IMR-90 (cell line): ENCODE data around the gene GPR89B. TPM values are rescaled to one million over a fixed set of nuclear protein-coding genes. Genes with fewer than 3 reads are reported as not detected.
"Not testable (repeated sequence)": the region's sequence is repeated elsewhere in the genome, so short reads cannot be mapped to it uniquely, and the experiment has no call there.

ENCODE experiments used
- ATAC-seq: fragments of 200-7000 bp; cut with Tn5 transposase; 2 replicates; pipeline ENCODE4 v1.9.1; 2020; ENCODE audit warnings: low read depth, mild to moderate bottlenecking, moderate library complexity
- BruUV-seq: library from RNA; stranded (reverse); fragments of 400-500 nt; replicated peaks from 2 replicates; lab custom pipeline; 2021; lab: Mats Ljungman, UMichigan
- CTCF ChIA-PET: fragments of 300-600 bp; formaldehyde crosslinking; extraction: SDS; loops from one replicate; lab custom pipeline; 2021; ENCODE audit warnings: antibody characterized with exemption; lab: Yijun Ruan, JAX
- POLR2A ChIA-PET: fragments of 300-600 bp; sonication (Branson Sonifier 250); formaldehyde crosslinking; loops from one replicate; lab custom pipeline; 2022; ENCODE audit warnings: antibody characterized with exemption; ENCODE audit not compliant: unreplicated experiment; lab: Charles Lee
- DNase-seq: peaks from one replicate; pipeline ENCODE4 v3.0.0; 2013
- H2AFZ ChIP-seq: replicated peaks from 2 replicates; pipeline ENCODE3; 2013; ENCODE audit warnings: low read length, mild to moderate bottlenecking; ENCODE audit not compliant: poor library complexity
- H2AK5ac ChIP-seq: 2 replicates; pipeline ENCODE4 v1.6.1; 2013; ENCODE audit warnings: low read depth, low read length, inconsistent platforms
- H2AK9ac ChIP-seq: replicated peaks from 2 replicates; pipeline ENCODE3; 2013; ENCODE audit warnings: mild to moderate bottlenecking, low read depth, low read length, moderate library complexity; ENCODE audit not compliant: poor library complexity
- H2BK120ac ChIP-seq: 2 replicates; pipeline ENCODE4 v1.6.1; 2013; ENCODE audit warnings: low read depth, low read length, inconsistent platforms
- H2BK15ac ChIP-seq: 3 replicates; pipeline ENCODE4 v1.6.1; 2013; ENCODE audit warnings: low read depth, low read length, inconsistent platforms
- H2BK20ac ChIP-seq: 2 replicates; pipeline ENCODE4 v1.6.1; 2013; ENCODE audit warnings: low read depth, mild to moderate bottlenecking, inconsistent platforms, low read length, moderate library complexity
- H2BK5ac ChIP-seq: 2 replicates; pipeline ENCODE4 v1.6.1; 2013; ENCODE audit warnings: mild to moderate bottlenecking, low read depth, low read length, inconsistent platforms; ENCODE audit not compliant: poor library complexity, severe bottlenecking
- H3K14ac ChIP-seq: replicated peaks from 2 replicates; pipeline ENCODE4 v1.6.1; 2013; ENCODE audit warnings: low read depth, low read length, inconsistent platforms
- H3K18ac ChIP-seq: 2 replicates; pipeline ENCODE4 v1.6.1; 2013; ENCODE audit warnings: low read depth, low read length, control low read depth
- H3K23ac ChIP-seq: 2 replicates; pipeline ENCODE4 v1.6.1; 2013; ENCODE audit warnings: low read depth, low read length, inconsistent platforms
- H3K27ac ChIP-seq: 2 replicates; pipeline ENCODE4 v1.5.1; 2013; ENCODE audit warnings: mild to moderate bottlenecking, control low read depth, low read length; ENCODE audit not compliant: insufficient read depth
- H3K27me3 ChIP-seq: 2 replicates; pipeline ENCODE4 v1.6.1; 2013; ENCODE audit warnings: low read length; ENCODE audit not compliant: control insufficient read depth, insufficient read depth
- H3K36me3 ChIP-seq: 2 replicates; pipeline ENCODE4 v1.6.1; 2013; ENCODE audit warnings: low read length, mixed read lengths; ENCODE audit not compliant: control insufficient read depth, insufficient read depth
- H3K4ac ChIP-seq: 2 replicates; pipeline ENCODE4 v1.6.1; 2013; ENCODE audit warnings: low read depth, low read length, inconsistent platforms
- H3K4me1 ChIP-seq: 2 replicates; pipeline ENCODE4 v1.6.1; 2013; ENCODE audit warnings: low read length, mixed read lengths; ENCODE audit not compliant: control insufficient read depth, insufficient read depth
- H3K4me2 ChIP-seq: 2 replicates; pipeline ENCODE4 v1.6.1; 2013; ENCODE audit warnings: low read depth, mild to moderate bottlenecking, control low read depth, low read length, moderate library complexity
- H3K4me3 ChIP-seq: 2 replicates; pipeline ENCODE4 v1.5.1; 2013; ENCODE audit warnings: low read depth, mild to moderate bottlenecking, control low read depth, low read length, moderate library complexity; ENCODE audit not compliant: insufficient read depth
- H3K56ac ChIP-seq: 2 replicates; pipeline ENCODE4 v1.6.1; 2013; ENCODE audit warnings: low read length, inconsistent platforms; ENCODE audit not compliant: insufficient read depth; ENCODE audit errors: extremely low read depth
- H3K79me1 ChIP-seq, 2 experiments: 2 replicates each; pipeline ENCODE4 v1.6.1; 2013; ENCODE audit warnings: low read length in 2 of 2, inconsistent platforms in 1 of 2, low read depth in 1 of 2
- H3K9ac ChIP-seq: 2 replicates; pipeline ENCODE4 v1.6.1; 2013; ENCODE audit warnings: low read depth, low read length, control low read depth
- H3K9me1 ChIP-seq: 2 replicates; pipeline ENCODE4 v1.6.1; 2013; ENCODE audit warnings: low read length, inconsistent platforms; ENCODE audit not compliant: insufficient read depth
- H3K9me3 ChIP-seq: 2 replicates; pipeline ENCODE4 v1.6.1; 2013; ENCODE audit warnings: low read length; ENCODE audit not compliant: control insufficient read depth, insufficient read depth
- H4K20me1 ChIP-seq: 2 replicates; pipeline ENCODE4 v1.6.1; 2013; ENCODE audit warnings: low read length, inconsistent platforms; ENCODE audit not compliant: insufficient read depth
- H4K5ac ChIP-seq: 2 replicates; pipeline ENCODE4 v1.6.1; 2013; ENCODE audit warnings: mild to moderate bottlenecking, low read depth, low read length, control low read depth
- H4K8ac ChIP-seq, 2 experiments: 2 replicates each; pipeline ENCODE4 v1.6.1; 2013; ENCODE audit warnings: low read depth in 2 of 2, low read length in 2 of 2, control low read depth in 1 of 2, inconsistent platforms in 1 of 2
- H4K91ac ChIP-seq: 2 replicates; pipeline ENCODE4 v1.6.1; 2013; ENCODE audit warnings: low read depth, low read length, inconsistent platforms; ENCODE audit not compliant: insufficient read depth
- CHD1 ChIP-seq: IDR thresholded peaks from 2 replicates; pipeline ENCODE4 v1.6.1; 2012; ENCODE audit warnings: low read depth, low read length, improper control_type of control experiment
- MAFK ChIP-seq: IDR thresholded peaks from 2 replicates; pipeline ENCODE4 v1.6.1; 2012; ENCODE audit warnings: low read depth, low read length, improper control_type of control experiment
- SMC3 ChIP-seq: fragments of 150-350 bp; IDR thresholded peaks from 2 replicates; pipeline ENCODE4 v1.6.1; 2016; ENCODE audit warnings: low read depth, mild to moderate bottlenecking, antibody characterized with exemption, low read length, moderate library complexity
- WGBS, 2 experiments: methylation state at CpG; one replicate each; pipeline versions ENCODE4 v1.1.5 to v1.1.7; 2013; ENCODE audit warnings: missing lambda C conversion rate in 2 of 2; ENCODE audit not compliant: insufficient read length in 1 of 2; ENCODE audit errors: extremely low coverage in 2 of 2; 5-methylcytosine and 5-hydroxymethylcytosine counted together
- dilution Hi-C: fragments of 300-500 bp; cut with HindIII; formaldehyde crosslinking; loops from one replicate; pipeline ENCODE4 v1.14.3; 2018; ENCODE audit warnings: low sequenced_read_pairs; ENCODE audit not compliant: unreplicated experiment
- in situ Hi-C: fragments of 300-500 bp; cut with MboI; formaldehyde crosslinking; loops from 3 replicates; pipeline ENCODE4 v1.14.3; 2019; ENCODE audit warnings: low sequenced_read_pairs, inconsistent platforms, mixed read lengths
- intact Hi-C: fragments of 100-400 bp; cut with micrococcal nuclease; formaldehyde crosslinking; loops from 2 replicates; pipeline ENCODE4 v1.10.0; 2022
- polyA plus RNA-seq, 3 experiments: library from polyadenylated mRNA; depleted of rRNA; stranded (reverse); fragments of >200 nt; gene quantifications; 2 replicates each; pipeline ENCODE4 v1.2.3, GENCODE V29; 2012; ENCODE audit warnings: low replicate concordance in 1 of 3
- total RNA-seq: library from RNA; depleted of rRNA; stranded (reverse); fragments of >200 nt; gene quantifications from 2 replicates; pipeline ENCODE4 v1.2.3, GENCODE V29; 2012

GPR89B gene
- total and polyA plus RNA-seq, 2 of the 4 experiments (the other 2 are of a cell fraction): 9.4 to 13.1 TPM

GRCh38 chr1:147924813-147925212 lies 3.4 kb upstream of the GPR89B start:
- H2BK20ac ChIP-seq: no peak overlapping the region
- H3K36me3 ChIP-seq: no peaks in the 10 kb centered on the region
- H3K14ac ChIP-seq: no peak overlapping the region
- H3K4me1 ChIP-seq: no peaks in the 10 kb centered on the region
- TF ChIP-seq MAFK: no peak
- no peak for TF ChIP-seq CHD1
- TF ChIP-seq SMC3: no peak
- DNase-seq (no peak), ATAC-seq (no peak)
- 0 out of 4 replicates have a peak, but pooled peaks cover 0 to 2% of the 10 kb centered on the region in 2 experiments for H3K79me1 ChIP-seq
- no TSS peak for BruUV-seq
- ChIA-PET POLR2A (no interaction called here), CTCF (no interaction called here)
- H3K9me3 ChIP-seq: no peaks in the 10 kb centered on the region
- no peak overlapping the region for H4K8ac ChIP-seq
- H2AFZ ChIP-seq: no peak overlapping the region
- H4K5ac ChIP-seq: no peak overlapping the region
- no CpG with 5 or more reads among the region's 1 CpG for WGBS, 2 experiments
- H3K56ac ChIP-seq: no peak overlapping the region
- no peak overlapping the region for H3K23ac ChIP-seq
- H3K9ac ChIP-seq: no peak overlapping the region
- no peak overlapping the region for H3K18ac ChIP-seq
- H2AK5ac ChIP-seq: no peak overlapping the region
- H3K4me2 ChIP-seq: no peak overlapping the region
- no peaks in the 10 kb centered on the region for H3K9me1 ChIP-seq
- no peaks in the 10 kb centered on the region for H4K20me1 ChIP-seq
- intact Hi-C loops (no loop called here), in situ Hi-C loops (no loop called here), dilution Hi-C loops (no loop called here)
- no peak overlapping the region for H2BK15ac ChIP-seq
- H3K4me3 ChIP-seq: no peak overlapping the region
- no peak overlapping the region for H2BK5ac ChIP-seq
- H2AK9ac ChIP-seq: no peak overlapping the region
- no peak overlapping the region for H2BK120ac ChIP-seq
- H4K91ac ChIP-seq: no peak overlapping the region
- H3K4ac ChIP-seq: no peak overlapping the region
- no peaks in the 10 kb centered on the region for H3K27me3 ChIP-seq
- H3K27ac ChIP-seq: no peak overlapping the region

- not testable (repeated sequence) for ATAC-seq
These were observed 1.0 kb upstream of the GPR89B start for GRCh38 chr1:147927215-147927614.

More at GRCh38 chr1:147927215-147927614, 1.0 kb upstream of the GPR89B start:
- CTCF ChIA-PET, H3K36me3 ChIP-seq, H3K18ac ChIP-seq, DNase-seq, H4K91ac ChIP-seq, H4K8ac ChIP-seq, H2BK120ac ChIP-seq, H3K27ac ChIP-seq, H3K27me3 ChIP-seq, H2AK9ac ChIP-seq, H3K79me1 ChIP-seq, H2BK20ac ChIP-seq, H2BK15ac ChIP-seq, H3K9me1 ChIP-seq, intact Hi-C loops, H2AK5ac ChIP-seq, H3K4me1 ChIP-seq, H2BK5ac ChIP-seq, H3K4me3 ChIP-seq, H3K4ac ChIP-seq, POLR2A ChIA-PET, H4K5ac ChIP-seq, H3K56ac ChIP-seq, H3K14ac ChIP-seq, H3K4me2 ChIP-seq, H2AFZ ChIP-seq, BruUV-seq, in situ Hi-C loops, H3K23ac ChIP-seq, dilution Hi-C loops, H4K20me1 ChIP-seq, H3K9me3 ChIP-seq, H3K9ac ChIP-seq: not testable (repeated sequence)
- WGBS, 2 experiments: no CpG with 5 or more reads among the region's 6 CpGs
